Activated CD4-positive, CD25-positive, alpha-beta regulatory T cell (primary cell): Measurements from ENCODE around the gene NIPBL.
"Not testable (repeated sequence)": the region's sequence is repeated elsewhere in the genome, so short reads cannot be mapped to it uniquely, and the experiment has no call there.

Experiments
- DNase-seq, 4 experiments: peaks; one replicate each; lab custom pipeline; 2025; lab: John Stamatoyannopoulos, UW

Gene NIPBL, protein sequence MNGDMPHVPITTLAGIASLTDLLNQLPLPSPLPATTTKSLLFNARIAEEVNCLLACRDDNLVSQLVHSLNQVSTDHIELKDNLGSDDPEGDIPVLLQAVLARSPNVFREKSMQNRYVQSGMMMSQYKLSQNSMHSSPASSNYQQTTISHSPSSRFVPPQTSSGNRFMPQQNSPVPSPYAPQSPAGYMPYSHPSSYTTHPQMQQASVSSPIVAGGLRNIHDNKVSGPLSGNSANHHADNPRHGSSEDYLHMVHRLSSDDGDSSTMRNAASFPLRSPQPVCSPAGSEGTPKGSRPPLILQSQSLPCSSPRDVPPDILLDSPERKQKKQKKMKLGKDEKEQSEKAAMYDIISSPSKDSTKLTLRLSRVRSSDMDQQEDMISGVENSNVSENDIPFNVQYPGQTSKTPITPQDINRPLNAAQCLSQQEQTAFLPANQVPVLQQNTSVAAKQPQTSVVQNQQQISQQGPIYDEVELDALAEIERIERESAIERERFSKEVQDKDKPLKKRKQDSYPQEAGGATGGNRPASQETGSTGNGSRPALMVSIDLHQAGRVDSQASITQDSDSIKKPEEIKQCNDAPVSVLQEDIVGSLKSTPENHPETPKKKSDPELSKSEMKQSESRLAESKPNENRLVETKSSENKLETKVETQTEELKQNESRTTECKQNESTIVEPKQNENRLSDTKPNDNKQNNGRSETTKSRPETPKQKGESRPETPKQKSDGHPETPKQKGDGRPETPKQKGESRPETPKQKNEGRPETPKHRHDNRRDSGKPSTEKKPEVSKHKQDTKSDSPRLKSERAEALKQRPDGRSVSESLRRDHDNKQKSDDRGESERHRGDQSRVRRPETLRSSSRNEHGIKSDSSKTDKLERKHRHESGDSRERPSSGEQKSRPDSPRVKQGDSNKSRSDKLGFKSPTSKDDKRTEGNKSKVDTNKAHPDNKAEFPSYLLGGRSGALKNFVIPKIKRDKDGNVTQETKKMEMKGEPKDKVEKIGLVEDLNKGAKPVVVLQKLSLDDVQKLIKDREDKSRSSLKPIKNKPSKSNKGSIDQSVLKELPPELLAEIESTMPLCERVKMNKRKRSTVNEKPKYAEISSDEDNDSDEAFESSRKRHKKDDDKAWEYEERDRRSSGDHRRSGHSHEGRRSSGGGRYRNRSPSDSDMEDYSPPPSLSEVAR (N-terminal part only)

DNA sequence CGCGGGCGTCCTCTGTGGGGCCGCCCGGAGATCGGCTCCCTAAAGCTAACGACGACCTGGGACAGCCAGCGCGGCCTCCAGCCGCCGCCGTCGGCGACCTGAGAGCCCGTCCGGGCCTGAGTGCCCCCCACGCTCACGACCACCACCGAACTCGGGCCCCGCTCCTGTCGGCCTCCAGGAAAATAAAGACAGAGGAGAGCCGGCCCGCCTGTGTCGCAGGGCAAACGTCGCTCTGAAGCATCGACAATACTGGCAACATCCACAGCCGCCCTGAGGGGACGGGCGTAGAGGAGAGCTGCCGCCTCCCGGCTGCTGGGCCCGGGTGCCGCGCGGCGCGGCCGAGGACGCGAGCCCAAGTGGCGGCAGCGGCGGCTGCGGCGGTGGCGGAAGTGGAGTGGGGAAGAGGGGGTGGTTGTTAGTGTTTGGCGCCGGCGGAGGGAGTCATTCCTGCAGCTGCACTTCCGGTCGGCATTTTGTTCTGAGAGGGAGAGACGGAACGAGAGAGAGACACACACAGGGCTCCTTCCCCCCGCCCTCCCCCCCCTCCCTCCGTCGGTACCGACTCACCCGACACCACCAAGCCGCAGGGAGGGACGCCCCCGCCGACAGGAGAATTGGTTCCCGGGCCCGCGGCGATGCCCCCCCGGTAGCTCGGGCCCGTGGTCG, at the start of gene NIPBL:
Gene NIPBL (plus strand): TSS at position 471 of the 666 bp plus-strand sequence. CDS start 76,928 bp downstream, outside the sequence.
- DNase-seq: peak; percentile 65 to 82 (median 76)

DNA sequence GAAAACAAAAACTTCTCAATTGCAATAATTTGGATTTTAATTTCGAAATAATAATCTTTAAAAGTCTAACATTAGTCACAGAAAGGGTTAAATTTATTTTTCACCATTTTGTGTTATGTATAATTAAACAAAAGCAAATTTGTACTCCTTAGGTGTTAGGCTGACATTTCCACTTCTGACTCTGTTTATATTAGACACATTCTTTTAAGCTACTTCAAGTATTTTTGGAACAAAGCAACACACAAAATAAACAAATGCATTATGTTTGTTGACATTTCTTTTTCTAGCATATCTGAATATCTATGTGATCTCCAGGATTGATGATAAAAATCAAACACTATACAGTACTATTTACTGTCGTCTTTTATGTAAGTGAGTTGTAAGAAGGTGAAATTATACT, 44.3 kb upstream of the NIPBL start:
- DNase-seq: no peak

DNA sequence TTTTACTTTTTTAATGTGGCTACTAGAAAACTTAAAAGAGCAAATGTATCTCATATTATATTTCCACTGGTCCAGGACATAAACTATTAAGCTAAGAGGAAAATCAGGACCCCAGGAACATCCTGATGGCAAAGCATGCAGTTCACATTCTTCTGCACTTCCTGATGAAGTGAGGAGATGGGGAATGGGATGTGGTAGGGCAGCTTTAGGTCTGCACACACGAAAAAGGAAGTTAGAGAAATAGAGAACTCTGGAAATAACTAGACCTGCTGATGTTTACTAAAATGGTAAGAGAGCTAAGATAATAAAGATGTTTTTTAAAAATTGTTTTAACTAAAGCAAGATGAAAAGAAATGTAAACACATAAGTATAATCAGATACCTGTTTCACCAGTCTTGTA, 39.7 kb upstream of the NIPBL start:
- no peak for DNase-seq

DNA sequence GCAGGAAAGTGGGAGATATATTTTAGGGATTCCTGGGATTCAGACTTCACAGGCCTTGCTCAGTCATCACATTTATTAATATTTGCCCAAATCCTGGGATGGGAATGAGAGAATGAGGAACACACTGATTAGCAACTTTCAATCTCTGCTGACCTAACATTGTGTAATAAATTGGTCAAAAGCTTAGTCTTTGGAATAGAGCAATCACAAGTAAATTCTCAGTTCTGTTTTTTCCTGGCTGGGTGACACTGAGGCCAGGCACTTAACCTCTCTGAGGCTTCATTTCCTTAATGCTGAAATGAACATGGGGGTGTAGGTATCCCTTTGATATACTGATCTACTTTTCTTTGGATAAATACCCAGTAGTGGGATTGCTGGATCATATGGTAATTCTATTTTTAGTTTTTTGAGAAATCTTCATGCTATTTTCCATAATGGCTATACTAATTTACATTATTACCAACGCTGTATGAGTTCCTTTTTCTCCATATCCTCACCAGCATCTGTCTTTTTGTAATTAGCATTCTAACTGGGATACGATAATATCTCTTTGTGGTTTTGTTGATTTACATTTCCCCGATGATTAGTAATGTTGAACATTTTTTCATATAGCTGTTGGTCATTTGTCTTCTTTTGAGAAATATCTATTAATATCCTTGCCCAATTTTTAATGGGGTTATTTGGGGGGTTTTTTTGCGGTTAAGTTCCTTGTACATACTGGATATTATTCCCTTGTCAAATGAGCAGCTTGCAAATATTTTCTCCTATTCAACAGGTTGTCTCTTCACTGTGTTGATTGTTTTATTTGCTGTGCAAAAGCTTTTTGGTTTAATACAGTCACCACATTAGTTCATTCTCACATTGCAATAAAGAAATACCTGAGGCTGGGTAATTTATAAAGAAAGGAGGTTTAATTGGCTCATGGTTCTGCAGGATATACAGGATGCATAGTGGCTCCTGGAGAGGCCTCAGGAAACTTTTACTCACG, 36.8 kb upstream of the NIPBL start:
- no peak for DNase-seq

DNA sequence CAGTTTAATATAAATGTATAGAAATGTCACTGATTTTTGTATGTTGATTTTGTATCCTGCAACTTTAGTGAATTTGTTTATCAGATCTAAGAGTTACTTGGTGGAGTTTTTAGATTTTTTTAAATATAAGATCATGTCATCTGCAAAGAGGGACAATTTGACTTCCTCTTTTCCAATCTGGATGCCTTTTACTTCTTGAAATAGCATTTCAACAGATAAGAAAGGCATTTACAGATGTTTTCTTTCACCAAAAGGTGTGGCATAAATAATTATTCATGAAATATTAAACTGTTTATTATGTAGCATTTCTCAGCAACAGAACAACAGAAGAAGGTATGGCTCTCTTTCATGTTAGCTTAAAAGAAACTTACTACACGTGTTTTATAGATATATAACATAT, 34.9 kb upstream of the NIPBL start:
- no peak for DNase-seq

DNA sequence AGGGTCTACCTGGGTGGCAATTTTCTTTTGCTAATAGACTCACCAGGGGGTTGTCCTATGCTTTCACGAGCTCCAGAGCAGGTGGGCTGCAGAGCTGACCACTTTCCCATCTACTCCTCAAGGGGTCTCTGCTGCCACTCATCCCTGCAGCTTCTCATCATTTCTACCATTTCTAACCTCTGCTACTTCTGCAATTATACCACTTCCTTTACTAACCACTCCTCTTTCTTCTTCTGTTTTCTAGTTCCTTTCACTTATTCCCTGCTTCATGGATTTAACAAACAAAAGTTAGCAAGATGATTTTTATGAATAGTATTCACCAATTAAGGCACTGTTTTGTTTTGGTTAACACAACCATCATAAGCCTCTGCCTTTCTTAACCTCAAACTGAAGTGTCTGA, 34.5 kb upstream of the NIPBL start:
- DNase-seq: no peak

DNA sequence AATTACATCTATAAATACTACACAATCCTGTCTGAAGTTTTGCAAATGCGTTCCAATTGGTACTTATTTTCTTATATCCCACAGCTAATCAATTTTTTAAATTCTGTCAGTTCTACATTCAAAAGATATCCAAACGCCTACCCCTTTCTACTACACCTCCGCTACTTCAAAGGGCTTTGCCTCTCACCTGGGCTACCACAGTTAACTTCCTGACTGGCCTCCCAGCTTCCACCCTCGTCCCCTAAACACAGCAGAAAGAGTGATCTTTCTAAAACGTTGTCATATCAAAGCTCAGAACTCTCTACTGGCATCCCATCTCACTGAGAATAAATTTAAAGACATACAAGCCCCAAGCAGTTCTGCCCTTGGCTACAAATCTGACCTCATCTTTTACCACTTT, 32.3 kb upstream of the NIPBL start:
- DNase-seq: no peak

DNA sequence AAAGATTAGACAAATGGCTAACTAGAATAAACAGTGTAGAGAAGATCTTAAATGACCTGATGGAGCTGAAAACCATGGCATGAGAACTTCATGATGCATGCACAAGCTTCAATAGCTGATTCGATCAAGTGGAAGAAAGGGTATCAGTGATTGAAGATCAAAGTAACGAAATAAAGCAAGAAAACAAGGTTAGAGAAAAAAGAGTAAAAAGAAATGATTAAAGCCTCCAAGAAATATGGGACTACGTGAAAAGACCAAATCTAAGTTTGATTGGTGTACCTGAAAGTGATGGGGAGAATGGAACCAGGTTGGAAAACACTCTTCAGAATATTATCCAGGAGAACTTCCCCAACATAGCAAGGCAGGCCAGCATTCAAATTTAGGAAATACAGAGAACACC, 28.0 kb upstream of the NIPBL start:
- DNase-seq: not testable (repeated sequence)

DNA sequence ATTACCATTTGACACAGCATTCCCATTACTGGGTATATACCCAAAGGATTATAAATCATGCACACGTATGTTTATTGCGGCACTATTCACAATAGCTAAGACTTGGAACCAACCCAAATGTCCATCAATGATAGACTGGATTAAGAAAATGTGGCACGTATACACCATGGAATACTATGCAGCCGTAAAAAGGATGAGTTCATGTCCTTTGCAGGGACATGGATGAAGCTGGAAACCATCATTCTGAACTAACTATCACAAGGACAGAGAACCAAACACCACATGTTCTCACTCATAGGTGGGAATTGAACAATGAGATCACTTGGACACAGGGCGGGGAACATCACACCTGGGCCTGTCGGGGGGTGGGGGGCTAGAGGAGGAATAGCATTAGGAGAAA, 23.7 kb upstream of the NIPBL start:
- not testable (repeated sequence) for DNase-seq

DNA sequence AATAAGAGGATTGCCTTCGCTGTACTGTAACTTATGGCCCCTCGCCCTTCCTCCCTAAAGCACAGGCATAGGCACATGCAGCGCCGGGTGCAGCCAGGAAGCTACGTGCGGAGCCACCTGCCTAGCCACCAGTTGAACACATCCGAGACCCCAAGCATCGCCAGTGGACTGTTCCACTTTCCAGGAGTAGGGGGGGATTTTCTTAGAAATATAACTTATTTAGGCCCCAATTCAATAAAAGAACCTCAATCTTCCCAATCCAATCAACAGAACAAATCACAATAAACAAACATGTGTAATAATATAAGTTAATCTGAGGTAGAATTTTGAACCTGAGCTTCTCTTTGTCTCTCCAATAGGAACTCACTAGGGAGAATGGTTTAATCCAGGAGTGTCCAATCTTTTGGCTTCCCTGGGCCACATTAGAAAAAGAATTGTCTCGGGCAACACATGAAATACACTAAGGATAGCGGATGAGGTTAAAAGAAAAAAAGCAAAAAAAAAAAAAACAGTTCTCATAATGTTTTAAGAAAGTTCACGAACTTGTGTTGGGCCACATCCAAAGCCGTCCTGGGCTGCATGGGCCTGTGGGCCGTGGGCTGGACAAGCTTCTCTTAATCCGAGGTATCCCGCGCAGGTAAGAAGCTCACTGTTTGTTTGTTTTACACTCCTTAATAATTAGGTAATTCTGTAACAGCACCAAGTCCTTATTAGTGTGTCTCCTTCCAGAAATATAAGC, 22.0 kb upstream of the NIPBL start:
- no peak for DNase-seq

DNA sequence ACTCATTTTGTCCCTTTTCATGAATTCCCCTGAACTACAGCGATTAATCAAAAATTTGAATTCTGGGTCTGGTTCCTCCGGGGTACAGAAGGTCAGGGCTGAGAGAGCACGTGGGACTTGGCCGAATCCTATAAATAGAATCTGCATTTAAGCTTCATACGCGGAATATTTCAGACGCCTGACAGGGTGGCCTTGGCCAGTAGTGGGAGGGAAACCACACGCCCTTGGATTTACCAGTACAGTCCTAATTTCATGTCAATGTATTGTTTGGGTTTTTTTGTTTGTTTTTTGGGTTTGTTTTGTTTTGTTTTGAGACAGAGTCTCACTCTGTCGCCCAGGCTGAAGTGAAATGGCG, 21.5 kb upstream of the NIPBL start:
- DNase-seq: no peak

DNA sequence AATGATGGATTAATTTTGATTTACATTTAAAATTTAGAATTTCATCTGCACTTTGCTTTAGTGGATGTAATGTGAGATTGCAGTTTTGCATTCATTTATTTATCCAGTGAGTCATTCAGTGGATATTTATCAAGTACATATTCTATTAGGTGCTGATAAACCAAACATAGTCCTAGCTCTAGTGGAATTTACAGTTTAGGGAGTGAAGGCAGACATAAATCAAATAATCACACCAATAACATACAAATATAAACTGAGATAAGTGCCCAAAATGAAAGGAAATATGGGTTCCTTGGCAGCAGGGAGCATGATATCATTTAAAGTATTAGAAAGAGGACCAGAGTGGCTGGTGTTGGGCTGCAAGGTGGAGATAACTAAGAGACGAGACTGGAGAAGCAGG, 14.7 kb upstream of the NIPBL start:
- DNase-seq: no peak

DNA sequence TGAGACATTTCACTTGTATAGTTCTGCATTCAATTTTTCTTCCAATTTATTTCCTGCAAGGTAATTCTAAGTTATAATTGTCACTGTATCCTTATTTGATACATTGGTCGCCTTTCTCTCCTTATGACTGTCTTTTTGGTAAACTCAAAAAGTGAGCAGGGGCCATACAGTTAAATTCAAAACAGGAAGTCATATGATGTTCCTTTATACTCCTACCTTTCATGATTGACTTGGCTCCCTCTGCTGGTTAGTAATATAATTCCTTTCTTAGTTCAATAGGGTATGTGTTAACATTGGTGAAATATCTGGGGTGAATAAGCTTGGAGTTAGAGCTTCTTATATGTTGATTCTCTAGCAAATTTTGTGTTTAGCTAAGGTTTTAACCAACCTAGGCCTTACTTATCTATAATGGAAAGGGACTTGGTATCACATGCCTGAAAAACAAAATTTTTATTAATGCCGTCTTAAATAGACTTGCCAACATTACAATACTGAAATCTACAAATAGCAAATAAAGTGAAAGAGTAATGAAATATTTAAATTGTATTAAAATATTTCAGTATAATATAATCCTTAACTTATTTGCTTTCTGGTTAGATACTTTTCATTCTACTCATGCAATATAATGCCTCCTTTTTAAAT, 6.0 kb upstream of the NIPBL start:
- DNase-seq: no peak

DNA sequence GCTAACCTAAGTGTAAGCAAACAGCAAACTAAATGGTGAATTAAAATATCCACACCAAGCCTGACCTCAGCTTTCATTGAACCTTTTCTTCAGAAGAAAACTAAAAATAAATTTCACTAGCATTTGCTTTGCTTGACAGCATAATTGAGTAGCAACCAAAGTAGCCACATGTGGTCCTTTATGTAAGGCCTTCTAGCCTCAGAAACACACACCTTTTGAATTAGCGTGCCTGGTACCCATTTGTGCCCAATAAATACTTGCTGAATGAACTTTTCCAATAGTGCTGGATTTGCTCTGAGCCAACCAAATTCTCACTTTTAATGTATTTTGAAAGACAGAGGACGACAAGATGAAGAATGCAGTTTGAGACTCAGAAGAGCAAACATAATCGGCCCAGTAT, 2.1 kb upstream of the NIPBL start:
- no peak for DNase-seq

DNA sequence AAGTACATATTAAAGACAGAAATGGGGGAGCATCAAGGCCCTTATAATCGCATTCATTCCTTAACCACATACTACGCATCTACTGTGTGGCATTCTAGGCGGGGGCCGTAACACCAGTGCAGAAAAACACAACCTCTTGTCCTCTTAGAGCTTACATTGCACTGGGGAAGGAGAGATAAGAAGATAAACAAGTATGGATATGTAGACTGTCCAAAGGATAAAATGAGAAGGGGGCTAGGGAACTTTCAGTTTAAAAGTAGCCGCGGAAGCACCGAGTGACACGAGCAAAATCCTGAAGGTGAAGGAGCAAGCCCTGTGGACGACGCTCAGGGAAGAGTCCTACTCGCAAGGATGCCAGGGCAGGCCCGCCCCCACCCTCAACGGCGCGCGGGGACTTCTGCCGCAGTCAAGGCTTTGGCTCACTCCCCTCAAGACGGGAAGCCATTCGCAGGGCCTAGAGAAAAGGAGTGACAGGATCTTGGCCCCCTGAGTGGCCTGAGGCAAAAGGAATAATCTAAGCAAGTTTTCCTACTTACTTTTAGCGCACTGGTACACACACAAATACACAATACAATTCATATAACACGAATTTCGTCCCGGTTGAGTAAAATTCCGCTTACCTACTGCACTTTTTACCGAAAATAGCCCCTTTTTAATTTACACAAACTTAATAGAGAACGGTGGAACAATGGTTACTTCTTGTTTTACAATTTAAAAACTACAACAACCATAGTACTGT, 1.3 kb upstream of the NIPBL start:
- DNase-seq: peak in 2 of 4 experiments; percentile 2 to 11

DNA sequence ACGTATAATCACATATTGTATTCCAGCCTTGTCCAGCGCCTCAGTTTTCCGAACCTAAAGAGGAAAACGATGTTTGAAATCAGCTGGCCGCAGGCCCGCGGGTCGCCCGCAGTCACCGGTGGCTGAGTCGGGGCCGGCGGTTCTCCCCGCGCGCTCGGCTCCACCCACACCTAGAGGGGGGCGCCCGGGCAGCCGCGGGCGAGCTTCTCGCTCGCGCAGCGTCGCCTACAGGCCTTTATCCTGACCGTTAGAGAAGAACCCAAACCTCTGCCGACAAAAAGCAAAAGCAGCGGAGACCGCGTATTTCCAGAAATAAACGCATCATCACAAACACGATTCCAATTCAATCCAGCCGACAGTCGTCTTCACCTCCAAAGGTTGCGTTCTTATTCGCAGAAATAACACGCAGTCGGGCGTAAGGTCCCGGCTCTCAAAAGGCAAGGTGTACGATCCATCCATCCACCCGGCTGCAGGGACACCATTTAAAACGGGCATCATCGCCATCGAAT, 725 bp upstream of the NIPBL start:
- peak; percentile 35 to 60 (median 54) for DNase-seq

DNA sequence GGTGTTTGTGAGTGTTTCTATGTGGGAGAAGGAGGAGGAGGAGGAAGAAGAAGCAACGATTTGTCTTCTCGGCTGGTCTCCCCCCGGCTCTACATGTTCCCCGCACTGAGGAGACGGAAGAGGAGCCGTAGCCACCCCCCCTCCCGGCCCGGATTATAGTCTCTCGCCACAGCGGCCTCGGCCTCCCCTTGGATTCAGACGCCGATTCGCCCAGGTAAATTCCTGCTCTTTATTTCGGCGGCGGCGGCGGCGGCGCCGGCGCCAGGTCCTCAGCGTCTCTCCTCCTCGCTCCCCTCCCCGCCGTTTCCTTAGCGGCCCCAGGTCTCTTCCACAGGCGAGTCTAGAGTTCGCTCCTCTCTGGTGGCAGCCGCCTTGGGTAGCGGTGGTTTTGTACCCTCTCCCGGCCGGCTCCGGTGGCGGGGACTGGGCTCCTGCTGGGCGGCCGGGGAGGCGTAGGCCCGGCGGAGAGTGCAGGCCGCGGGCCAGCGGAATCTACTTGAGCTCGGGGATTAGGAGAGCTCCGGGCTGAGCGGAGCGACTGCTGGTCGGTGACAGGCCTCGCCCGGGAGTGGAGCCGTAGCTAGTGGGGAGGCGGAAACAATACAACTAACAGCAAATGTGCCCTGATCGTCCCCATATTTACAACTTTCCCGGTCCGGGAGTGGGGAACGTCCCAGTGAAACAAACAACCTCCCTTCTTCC, 547 bp downstream of the NIPBL start:
- DNase-seq: peak; percentile 33 to 51 (median 34)
